GM23338 (cell line): ENCODE results near the gene NCK2. TPM values are rescaled to one million over a fixed set of nuclear protein-coding genes. Genes with fewer than 3 reads are reported as not detected.

Experiments
- ATAC-seq: fragments of 200-7000 bp; cut with Tn5 transposase; 3 replicates; pipeline ENCODE4 v1.9.1; 2020
- DNase-seq: peaks from one replicate; pipeline ENCODE4 v3.0.0-alpha.2; 2015; ENCODE audit warnings: low spot score
- H2AFZ ChIP-seq: fragments of 200-600 bp; sonication (generic); 2 replicates; pipeline ENCODE4 v1.8.0; 2016; ENCODE audit warnings: antibody characterized with exemption, mild to moderate bottlenecking, moderate library complexity
- H3F3A ChIP-seq: fragments of 200-600 bp; sonication (generic); replicated peaks from 2 replicates; pipeline ENCODE4 v1.8.0; 2017; ENCODE audit warnings: antibody characterized with exemption, mixed run types, low read depth
- H3K27ac ChIP-seq: fragments of 200-600 bp; sonication (generic); 2 replicates; pipeline ENCODE4 v1.6.1; 2016; ENCODE audit warnings: low read depth
- H3K27me3 ChIP-seq: fragments of 200-600 bp; sonication (generic); 2 replicates; pipeline ENCODE4 v1.8.0; 2016; ENCODE audit warnings: mild to moderate bottlenecking, mixed run types, moderate library complexity; ENCODE audit not compliant: insufficient read depth
- H3K36me3 ChIP-seq: fragments of 200-600 bp; sonication (generic); 2 replicates; pipeline ENCODE4 v1.8.0; 2016; ENCODE audit warnings: mild to moderate bottlenecking; ENCODE audit not compliant: insufficient read depth
- H3K4me1 ChIP-seq: fragments of 200-600 bp; sonication (generic); 2 replicates; pipeline ENCODE4 v1.8.0; 2016; ENCODE audit warnings: mild to moderate bottlenecking, moderate library complexity; ENCODE audit not compliant: insufficient read depth
- H3K4me2 ChIP-seq: fragments of 200-600 bp; sonication (generic); 2 replicates; pipeline ENCODE4 v1.7.1; 2017; ENCODE audit warnings: mixed run types
- H3K4me3 ChIP-seq: fragments of 200-600 bp; sonication (generic); 2 replicates; pipeline ENCODE4 v1.6.1; 2016; ENCODE audit warnings: mixed run types
- H3K79me2 ChIP-seq: fragments of 200-600 bp; sonication (generic); replicated peaks from 2 replicates; pipeline ENCODE4 v1.8.0; 2017; ENCODE audit warnings: mild to moderate bottlenecking; ENCODE audit not compliant: insufficient read depth
- H3K9me2 ChIP-seq: fragments of 200-600 bp; sonication (generic); 2 replicates; pipeline ENCODE4 v1.8.0; 2017; ENCODE audit not compliant: insufficient read depth
- H4K20me1 ChIP-seq: fragments of 200-600 bp; sonication (generic); replicated peaks from 2 replicates; pipeline ENCODE4 v1.8.0; 2017; ENCODE audit warnings: mild to moderate bottlenecking; ENCODE audit not compliant: insufficient read depth
- H3K27ac Mint-ChIP-seq: 2 replicates; pipeline ENCODE4 v1.8.0; 2020; ENCODE audit warnings: inconsistent platforms, mild to moderate bottlenecking, moderate library complexity, mixed read lengths
- H3K27me3 Mint-ChIP-seq: 3 replicates; pipeline ENCODE4 v1.8.0; 2022; ENCODE audit warnings: low read depth, mild to moderate bottlenecking, moderate library complexity, mixed read lengths, inconsistent platforms; ENCODE audit not compliant: insufficient read depth, poor library complexity
- H3K36me3 Mint-ChIP-seq: 3 replicates; pipeline ENCODE4 v1.8.0; 2021; ENCODE audit warnings: low read depth, mild to moderate bottlenecking, inconsistent platforms, moderate library complexity, mixed read lengths
- H3K4me1 Mint-ChIP-seq: 3 replicates; pipeline ENCODE4 v1.8.0; 2020; ENCODE audit warnings: mild to moderate bottlenecking, inconsistent platforms, mixed read lengths
- H3K4me3 Mint-ChIP-seq: 3 replicates; pipeline ENCODE4 v1.8.0; 2021; ENCODE audit warnings: moderate library complexity, mild to moderate bottlenecking, inconsistent platforms, mixed read lengths
- H3K9me3 Mint-ChIP-seq: 3 replicates; pipeline ENCODE4 v1.8.0; 2020; ENCODE audit warnings: moderate library complexity, mild to moderate bottlenecking, inconsistent platforms, mixed read lengths
- CREB1 ChIP-seq: fragments of 250-450 bp; sonication (Bioruptor Pico); IDR thresholded peaks from 2 replicates; pipeline ENCODE4 v1.5.0; 2020; ENCODE audit warnings: low read depth, mild to moderate bottlenecking, moderate library complexity
- EZH2 ChIP-seq: fragments of 200-600 bp; sonication (generic); IDR thresholded peaks from one replicate; pipeline ENCODE4 v1.8.0; 2017; ENCODE audit warnings: antibody characterized with exemption, mild to moderate bottlenecking, low read depth; ENCODE audit not compliant: unreplicated experiment
- EZH2phosphoT487 ChIP-seq: fragments of 200-600 bp; sonication (generic); IDR thresholded peaks from one replicate; pipeline ENCODE4 v1.8.1; 2018; ENCODE audit warnings: antibody characterized with exemption; ENCODE audit not compliant: unreplicated experiment
- JUNB ChIP-seq: IDR thresholded peaks from one replicate; pipeline ENCODE4 v1.6.1; 2016; ENCODE audit warnings: antibody characterized with exemption; ENCODE audit not compliant: unreplicated experiment
- NANOG ChIP-seq: IDR thresholded peaks from 2 replicates; pipeline ENCODE4 v1.6.1; 2016; ENCODE audit warnings: antibody characterized with exemption, borderline replicate concordance
- POLR2AphosphoS5 ChIP-seq: IDR thresholded peaks from 2 replicates; pipeline ENCODE4 v1.6.1; 2016; ENCODE audit warnings: antibody characterized with exemption, low read depth
- STAT1 ChIP-seq: IDR thresholded peaks from one replicate; pipeline ENCODE4 v1.6.1; 2016; ENCODE audit warnings: antibody characterized with exemption; ENCODE audit not compliant: unreplicated experiment
- ZNF114 ChIP-seq: fragments of 250-450 bp; sonication (Bioruptor Pico); IDR thresholded peaks from 2 replicates; pipeline ENCODE4 v1.5.0; 2020; ENCODE audit warnings: mild to moderate bottlenecking, moderate library complexity
- ZNF331 ChIP-seq: fragments of 250-450 bp; sonication (Bioruptor Pico); IDR thresholded peaks from 2 replicates; pipeline ENCODE4 v1.5.0; 2020; ENCODE audit warnings: low read depth, mild to moderate bottlenecking, moderate library complexity
- polyA plus RNA-seq: library from polyadenylated mRNA; unstranded; fragments of >200 nt; fragmentation: Nextera tagmentation; extraction: Ambion mirVana; gene quantifications from 2 replicates; pipeline ENCODE4 v1.2.1, GENCODE V29; 2016
- total RNA-seq: library from RNA; depleted of rRNA; stranded (reverse); fragments of >200 nt; shearing (Covaris generic); gene quantifications from 2 replicates; pipeline ENCODE4 v1.2.3, GENCODE V29; 2014
- TF ChIP-seq, protein P1 (sequence below): IDR thresholded peaks from one replicate; pipeline ENCODE4 v1.6.1; 2018; ENCODE audit warnings: antibody characterized with exemption; ENCODE audit not compliant: unreplicated experiment
- TF ChIP-seq, protein P2 (sequence below): fragments of 250-450 bp; sonication (Bioruptor Pico); IDR thresholded peaks from 2 replicates; pipeline ENCODE4 v1.5.0; 2020; ENCODE audit warnings: mild to moderate bottlenecking, moderate library complexity
- TF ChIP-seq, protein P3 (sequence below), 2 experiments: fragments of 200-600 bp in 1 of 2; sonication (generic) in 1 of 2; conservative IDR thresholded peaks; 2 replicates each; pipeline versions ENCODE4 v1.5.1 to v1.6.1; 2016 to 2017; ENCODE audit warnings: antibody characterized with exemption in 2 of 2, low read depth in 2 of 2, mild to moderate bottlenecking in 2 of 2, moderate library complexity in 1 of 2
- TF ChIP-seq, protein P4 (sequence below): IDR thresholded peaks from 2 replicates; pipeline ENCODE4 v1.6.1; 2016; ENCODE audit warnings: antibody characterized with exemption

Gene NCK2
- total and polyA plus RNA-seq, 2 experiments from 2014 or later, result 26.9 to 59.9 TPM

DNA sequence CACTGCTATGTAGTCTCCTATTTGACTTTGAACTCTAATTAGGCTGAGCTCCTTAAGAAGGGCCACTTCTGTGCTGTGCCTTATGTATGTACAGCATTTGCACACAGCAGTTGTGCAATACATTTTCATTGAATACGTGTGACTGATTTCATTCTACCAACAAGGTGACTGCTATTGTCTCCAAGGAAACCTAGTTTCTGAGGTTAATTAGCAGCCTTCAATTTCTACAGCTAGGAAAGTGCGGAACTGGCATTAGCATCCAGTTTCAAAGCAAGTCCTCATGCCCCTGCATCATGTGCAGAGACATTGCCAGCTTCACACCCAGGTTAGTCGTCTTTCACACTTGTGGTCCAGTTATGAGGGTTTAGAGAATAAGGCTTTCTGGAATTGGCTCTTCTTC, 58.6 kb downstream of the NCK2 start:
- Mint-ChIP-seq H3K27ac (no peak overlapping the region), H3K4me3 (no peak overlapping the region), H3K9me3 (no peaks in the 10 kb centered on the region), H3K4me1 (peaks cover 50% of the 10 kb centered on the region), H3K36me3 (peaks cover 4% of the 10 kb centered on the region; the same call in 1 of the 3 replicates), H3K27me3 (peaks cover 4% of the 10 kb centered on the region)
- Histone ChIP-seq H2AFZ (no peak overlapping the region), H4K20me1 (peaks cover 23% of the 10 kb centered on the region), H3K27me3 (no peaks in the 10 kb centered on the region), H3K27ac (no peak overlapping the region), H3F3A (no peaks in the 10 kb centered on the region), H3K9me2 (0 out of 2 replicates have a peak, but pooled peaks cover 11% of the 10 kb centered on the region), H3K4me2 (no peak overlapping the region), H3K79me2 (peaks cover 98% of the 10 kb centered on the region), H3K36me3 (no peaks in the 10 kb centered on the region), H3K4me1 (peaks cover 33% of the 10 kb centered on the region), H3K4me3 (no peak overlapping the region)
- TF ChIP-seq ZNF114 (CRISPR knock-in tag), result no peak
- no peak for TF ChIP-seq EZH2phosphoT487
- TF ChIP-seq ZNF331 (CRISPR knock-in tag), result no peak
- TF ChIP-seq, protein P1, sequence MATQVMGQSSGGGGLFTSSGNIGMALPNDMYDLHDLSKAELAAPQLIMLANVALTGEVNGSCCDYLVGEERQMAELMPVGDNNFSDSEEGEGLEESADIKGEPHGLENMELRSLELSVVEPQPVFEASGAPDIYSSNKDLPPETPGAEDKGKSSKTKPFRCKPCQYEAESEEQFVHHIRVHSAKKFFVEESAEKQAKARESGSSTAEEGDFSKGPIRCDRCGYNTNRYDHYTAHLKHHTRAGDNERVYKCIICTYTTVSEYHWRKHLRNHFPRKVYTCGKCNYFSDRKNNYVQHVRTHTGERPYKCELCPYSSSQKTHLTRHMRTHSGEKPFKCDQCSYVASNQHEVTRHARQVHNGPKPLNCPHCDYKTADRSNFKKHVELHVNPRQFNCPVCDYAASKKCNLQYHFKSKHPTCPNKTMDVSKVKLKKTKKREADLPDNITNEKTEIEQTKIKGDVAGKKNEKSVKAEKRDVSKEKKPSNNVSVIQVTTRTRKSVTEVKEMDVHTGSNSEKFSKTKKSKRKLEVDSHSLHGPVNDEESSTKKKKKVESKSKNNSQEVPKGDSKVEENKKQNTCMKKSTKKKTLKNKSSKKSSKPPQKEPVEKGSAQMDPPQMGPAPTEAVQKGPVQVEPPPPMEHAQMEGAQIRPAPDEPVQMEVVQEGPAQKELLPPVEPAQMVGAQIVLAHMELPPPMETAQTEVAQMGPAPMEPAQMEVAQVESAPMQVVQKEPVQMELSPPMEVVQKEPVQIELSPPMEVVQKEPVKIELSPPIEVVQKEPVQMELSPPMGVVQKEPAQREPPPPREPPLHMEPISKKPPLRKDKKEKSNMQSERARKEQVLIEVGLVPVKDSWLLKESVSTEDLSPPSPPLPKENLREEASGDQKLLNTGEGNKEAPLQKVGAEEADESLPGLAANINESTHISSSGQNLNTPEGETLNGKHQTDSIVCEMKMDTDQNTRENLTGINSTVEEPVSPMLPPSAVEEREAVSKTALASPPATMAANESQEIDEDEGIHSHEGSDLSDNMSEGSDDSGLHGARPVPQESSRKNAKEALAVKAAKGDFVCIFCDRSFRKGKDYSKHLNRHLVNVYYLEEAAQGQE, result no peak
- TF ChIP-seq STAT1, result no peak
- TF ChIP-seq, protein P2, sequence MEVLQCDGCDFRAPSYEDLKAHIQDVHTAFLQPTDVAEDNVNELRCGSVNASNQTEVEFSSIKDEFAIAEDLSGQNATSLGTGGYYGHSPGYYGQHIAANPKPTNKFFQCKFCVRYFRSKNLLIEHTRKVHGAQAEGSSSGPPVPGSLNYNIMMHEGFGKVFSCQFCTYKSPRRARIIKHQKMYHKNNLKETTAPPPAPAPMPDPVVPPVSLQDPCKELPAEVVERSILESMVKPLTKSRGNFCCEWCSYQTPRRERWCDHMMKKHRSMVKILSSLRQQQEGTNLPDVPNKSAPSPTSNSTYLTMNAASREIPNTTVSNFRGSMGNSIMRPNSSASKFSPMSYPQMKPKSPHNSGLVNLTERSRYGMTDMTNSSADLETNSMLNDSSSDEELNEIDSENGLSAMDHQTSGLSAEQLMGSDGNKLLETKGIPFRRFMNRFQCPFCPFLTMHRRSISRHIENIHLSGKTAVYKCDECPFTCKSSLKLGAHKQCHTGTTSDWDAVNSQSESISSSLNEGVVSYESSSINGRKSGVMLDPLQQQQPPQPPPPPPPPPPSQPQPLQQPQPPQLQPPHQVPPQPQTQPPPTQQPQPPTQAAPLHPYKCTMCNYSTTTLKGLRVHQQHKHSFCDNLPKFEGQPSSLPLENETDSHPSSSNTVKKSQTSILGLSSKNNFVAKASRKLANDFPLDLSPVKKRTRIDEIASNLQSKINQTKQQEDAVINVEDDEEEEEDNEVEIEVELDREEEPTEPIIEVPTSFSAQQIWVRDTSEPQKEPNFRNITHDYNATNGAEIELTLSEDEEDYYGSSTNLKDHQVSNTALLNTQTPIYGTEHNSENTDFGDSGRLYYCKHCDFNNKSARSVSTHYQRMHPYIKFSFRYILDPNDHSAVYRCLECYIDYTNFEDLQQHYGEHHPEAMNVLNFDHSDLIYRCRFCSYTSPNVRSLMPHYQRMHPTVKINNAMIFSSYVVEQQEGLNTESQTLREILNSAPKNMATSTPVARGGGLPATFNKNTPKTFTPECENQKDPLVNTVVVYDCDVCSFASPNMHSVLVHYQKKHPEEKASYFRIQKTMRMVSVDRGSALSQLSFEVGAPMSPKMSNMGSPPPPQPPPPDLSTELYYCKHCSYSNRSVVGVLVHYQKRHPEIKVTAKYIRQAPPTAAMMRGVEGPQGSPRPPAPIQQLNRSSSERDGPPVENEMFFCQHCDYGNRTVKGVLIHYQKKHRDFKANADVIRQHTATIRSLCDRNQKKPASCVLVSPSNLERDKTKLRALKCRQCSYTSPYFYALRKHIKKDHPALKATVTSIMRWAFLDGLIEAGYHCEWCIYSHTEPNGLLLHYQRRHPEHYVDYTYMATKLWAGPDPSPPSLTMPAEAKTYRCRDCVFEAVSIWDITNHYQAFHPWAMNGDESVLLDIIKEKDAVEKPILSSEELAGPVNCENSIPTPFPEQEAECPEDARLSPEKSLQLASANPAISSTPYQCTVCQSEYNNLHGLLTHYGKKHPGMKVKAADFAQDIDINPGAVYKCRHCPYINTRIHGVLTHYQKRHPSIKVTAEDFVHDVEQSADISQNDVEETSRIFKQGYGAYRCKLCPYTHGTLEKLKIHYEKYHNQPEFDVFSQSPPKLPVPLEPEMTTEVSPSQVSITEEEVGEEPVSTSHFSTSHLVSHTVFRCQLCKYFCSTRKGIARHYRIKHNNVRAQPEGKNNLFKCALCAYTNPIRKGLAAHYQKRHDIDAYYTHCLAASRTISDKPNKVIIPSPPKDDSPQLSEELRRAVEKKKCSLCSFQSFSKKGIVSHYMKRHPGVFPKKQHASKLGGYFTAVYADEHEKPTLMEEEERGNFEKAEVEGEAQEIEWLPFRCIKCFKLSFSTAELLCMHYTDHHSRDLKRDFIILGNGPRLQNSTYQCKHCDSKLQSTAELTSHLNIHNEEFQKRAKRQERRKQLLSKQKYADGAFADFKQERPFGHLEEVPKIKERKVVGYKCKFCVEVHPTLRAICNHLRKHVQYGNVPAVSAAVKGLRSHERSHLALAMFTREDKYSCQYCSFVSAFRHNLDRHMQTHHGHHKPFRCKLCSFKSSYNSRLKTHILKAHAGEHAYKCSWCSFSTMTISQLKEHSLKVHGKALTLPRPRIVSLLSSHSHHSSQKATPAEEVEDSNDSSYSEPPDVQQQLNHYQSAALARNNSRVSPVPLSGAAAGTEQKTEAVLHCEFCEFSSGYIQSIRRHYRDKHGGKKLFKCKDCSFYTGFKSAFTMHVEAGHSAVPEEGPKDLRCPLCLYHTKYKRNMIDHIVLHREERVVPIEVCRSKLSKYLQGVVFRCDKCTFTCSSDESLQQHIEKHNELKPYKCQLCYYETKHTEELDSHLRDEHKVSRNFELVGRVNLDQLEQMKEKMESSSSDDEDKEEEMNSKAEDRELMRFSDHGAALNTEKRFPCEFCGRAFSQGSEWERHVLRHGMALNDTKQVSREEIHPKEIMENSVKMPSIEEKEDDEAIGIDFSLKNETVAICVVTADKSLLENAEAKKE (CRISPR knock-in tag), result no peak
- no peak for TF ChIP-seq NANOG
- TF ChIP-seq, protein P3, sequence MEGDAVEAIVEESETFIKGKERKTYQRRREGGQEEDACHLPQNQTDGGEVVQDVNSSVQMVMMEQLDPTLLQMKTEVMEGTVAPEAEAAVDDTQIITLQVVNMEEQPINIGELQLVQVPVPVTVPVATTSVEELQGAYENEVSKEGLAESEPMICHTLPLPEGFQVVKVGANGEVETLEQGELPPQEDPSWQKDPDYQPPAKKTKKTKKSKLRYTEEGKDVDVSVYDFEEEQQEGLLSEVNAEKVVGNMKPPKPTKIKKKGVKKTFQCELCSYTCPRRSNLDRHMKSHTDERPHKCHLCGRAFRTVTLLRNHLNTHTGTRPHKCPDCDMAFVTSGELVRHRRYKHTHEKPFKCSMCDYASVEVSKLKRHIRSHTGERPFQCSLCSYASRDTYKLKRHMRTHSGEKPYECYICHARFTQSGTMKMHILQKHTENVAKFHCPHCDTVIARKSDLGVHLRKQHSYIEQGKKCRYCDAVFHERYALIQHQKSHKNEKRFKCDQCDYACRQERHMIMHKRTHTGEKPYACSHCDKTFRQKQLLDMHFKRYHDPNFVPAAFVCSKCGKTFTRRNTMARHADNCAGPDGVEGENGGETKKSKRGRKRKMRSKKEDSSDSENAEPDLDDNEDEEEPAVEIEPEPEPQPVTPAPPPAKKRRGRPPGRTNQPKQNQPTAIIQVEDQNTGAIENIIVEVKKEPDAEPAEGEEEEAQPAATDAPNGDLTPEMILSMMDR (conservative IDR thresholded peaks at IDR 0.05; ENCODE audit: low read depth in 2 of 2), result no peak
- TF ChIP-seq, protein P4, sequence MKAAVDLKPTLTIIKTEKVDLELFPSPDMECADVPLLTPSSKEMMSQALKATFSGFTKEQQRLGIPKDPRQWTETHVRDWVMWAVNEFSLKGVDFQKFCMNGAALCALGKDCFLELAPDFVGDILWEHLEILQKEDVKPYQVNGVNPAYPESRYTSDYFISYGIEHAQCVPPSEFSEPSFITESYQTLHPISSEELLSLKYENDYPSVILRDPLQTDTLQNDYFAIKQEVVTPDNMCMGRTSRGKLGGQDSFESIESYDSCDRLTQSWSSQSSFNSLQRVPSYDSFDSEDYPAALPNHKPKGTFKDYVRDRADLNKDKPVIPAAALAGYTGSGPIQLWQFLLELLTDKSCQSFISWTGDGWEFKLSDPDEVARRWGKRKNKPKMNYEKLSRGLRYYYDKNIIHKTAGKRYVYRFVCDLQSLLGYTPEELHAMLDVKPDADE, result no peak
- no peak for TF ChIP-seq EZH2
- TF ChIP-seq JUNB, result no peak
- no peak for TF ChIP-seq POLR2AphosphoS5
- TF ChIP-seq CREB1, result no peak
- DNase-seq, result no peak
- no peak for ATAC-seq
